Neural cell (in vitro differentiated cells): Measurements from ENCODE around the gene CTNNA1. TPM values are rescaled to one million over a fixed set of nuclear protein-coding genes. Genes with fewer than 3 reads are reported as not detected.

Experiments
- H2AFZ ChIP-seq: fragments of 200-600, 300-800 bp; sonication (generic), shearing (Covaris generic); 2 replicates; pipeline ENCODE4 v1.6.0; 2014; ENCODE audit warnings: low read depth, mild to moderate bottlenecking, antibody characterized with exemption, low read length, moderate library complexity
- H3F3A ChIP-seq: fragments of 200-600 bp; shearing (Covaris generic); 2 replicates; pipeline ENCODE4 v1.6.1; 2016; ENCODE audit warnings: mild to moderate bottlenecking, moderate library complexity, mixed read lengths, antibody characterized with exemption, low read length; ENCODE audit not compliant: insufficient read depth, poor library complexity, severe bottlenecking
- H3K27ac ChIP-seq: fragments of 200-600, 300-800 bp; sonication (generic), shearing (Covaris generic); 2 replicates; pipeline ENCODE4 v1.5.1; 2014; ENCODE audit warnings: mild to moderate bottlenecking, low read length, moderate library complexity
- H3K27me3 ChIP-seq: fragments of 300-800, 200-600 bp; sonication (generic), shearing (Covaris generic); 2 replicates; pipeline ENCODE4 v1.6.0; 2014; ENCODE audit warnings: mild to moderate bottlenecking, low read depth, low read length, moderate library complexity; ENCODE audit not compliant: insufficient read depth
- H3K36me3 ChIP-seq: fragments of 300-800, 200-600 bp; sonication (generic), shearing (Covaris generic); 2 replicates; pipeline ENCODE4 v1.5.1; 2014; ENCODE audit warnings: mild to moderate bottlenecking, antibody characterized with exemption, low read length, moderate library complexity; ENCODE audit not compliant: insufficient read depth
- H3K4me2 ChIP-seq: fragments of 300-800, 200-600 bp; sonication (generic), shearing (Covaris generic); 2 replicates; pipeline ENCODE4 v1.6.0; 2014; ENCODE audit warnings: mild to moderate bottlenecking, low read length
- H3K4me3 ChIP-seq: fragments of 300-800, 200-600 bp; sonication (generic), shearing (Covaris generic); 2 replicates; pipeline ENCODE4 v1.5.1; 2014; ENCODE audit warnings: mild to moderate bottlenecking, low read length, moderate library complexity
- H3K79me2 ChIP-seq: fragments of 200-600 bp; shearing (Covaris generic); replicated peaks from 2 replicates; pipeline ENCODE4 v1.6.0; 2014; ENCODE audit warnings: mild to moderate bottlenecking, low read length, moderate library complexity; ENCODE audit not compliant: insufficient read depth
- H3K9ac ChIP-seq: fragments of 300-800, 200-600 bp; sonication (generic), shearing (Covaris generic); 2 replicates; pipeline ENCODE4 v1.6.1; 2016; ENCODE audit warnings: mild to moderate bottlenecking, low read length, mixed read lengths
- H3K9me2 ChIP-seq: fragments of 200-600 bp; shearing (Covaris generic); 2 replicates; pipeline ENCODE4 v1.6.1; 2016; ENCODE audit warnings: mild to moderate bottlenecking, low read length, mixed read lengths; ENCODE audit not compliant: insufficient read depth
- H3K9me3 ChIP-seq: fragments of 200-600, 300-800 bp; sonication (generic), shearing (Covaris generic); 2 replicates; pipeline ENCODE4 v1.6.1; 2016; ENCODE audit warnings: mild to moderate bottlenecking, mixed run types, low read length, moderate library complexity, mixed read lengths
- H4K20me1 ChIP-seq: fragments of 200-600 bp; shearing (Covaris generic); 2 replicates; pipeline ENCODE4 v1.6.1; 2016; ENCODE audit warnings: mild to moderate bottlenecking, mixed run types; ENCODE audit not compliant: insufficient read depth
- CTCF ChIP-seq: fragments of 450-650 bp; IDR thresholded peaks from 2 replicates; pipeline ENCODE4 v1.5.1; 2014; ENCODE audit warnings: antibody characterized with exemption, mild to moderate bottlenecking, moderate library complexity; ENCODE audit not compliant: poor library complexity, severe bottlenecking
- EP300 ChIP-seq: fragments of 450-650 bp; conservative IDR thresholded peaks from 2 replicates; pipeline ENCODE4 v1.6.1; 2014; ENCODE audit warnings: antibody characterized with exemption, mild to moderate bottlenecking, moderate library complexity; ENCODE audit not compliant: poor library complexity, severe bottlenecking
- EZH2 ChIP-seq: fragments of 200-600, 300-800 bp; shearing (Covaris generic), sonication (generic); IDR thresholded peaks from 2 replicates; pipeline ENCODE4 v1.6.1; 2014; ENCODE audit warnings: antibody characterized with exemption, low read length, borderline replicate concordance, mild to moderate bottlenecking; ENCODE audit not compliant: insufficient read depth, poor library complexity, severe bottlenecking
- MXI1 ChIP-seq: fragments of 450-650 bp; conservative IDR thresholded peaks from 2 replicates; pipeline ENCODE4 v1.6.1; 2014; ENCODE audit warnings: antibody characterized with exemption, mild to moderate bottlenecking; ENCODE audit not compliant: poor library complexity, severe bottlenecking
- POLR2AphosphoS5 ChIP-seq: IDR thresholded peaks from 2 replicates; pipeline ENCODE4 v1.6.1; 2012
- RAD21 ChIP-seq: fragments of 450-650 bp; conservative IDR thresholded peaks from 2 replicates; pipeline ENCODE4 v1.6.1; 2014; ENCODE audit warnings: antibody characterized with exemption, mild to moderate bottlenecking, moderate library complexity
- REST ChIP-seq: IDR thresholded peaks from 2 replicates; pipeline ENCODE4 v1.6.1; 2012; ENCODE audit warnings: borderline replicate concordance
- SMC3 ChIP-seq: fragments of 450-650 bp; conservative IDR thresholded peaks from 2 replicates; pipeline ENCODE4 v1.6.1; 2014; ENCODE audit warnings: antibody characterized with exemption, mild to moderate bottlenecking, moderate library complexity; ENCODE audit not compliant: poor library complexity
- TAF1 ChIP-seq: IDR thresholded peaks from 2 replicates; pipeline ENCODE4 v1.6.1; 2012; ENCODE audit warnings: low read depth
- polyA plus RNA-seq: library from polyadenylated mRNA; depleted of rRNA; stranded (reverse); fragments of >200 nt; gene quantifications from 2 replicates; pipeline ENCODE4 v1.2.3, GENCODE V29; 2014

Gene CTNNA1
- polyA plus RNA-seq, 1 donor from 2014 or later, result 87.9 TPM

GRCh38 chr5:138947780-138948179 is 194.6 kb downstream of the CTNNA1 start:
- H3K27ac ChIP-seq, result no peak overlapping the region
- no peaks in the 10 kb centered on the region for H3K9me2 ChIP-seq
- H3K79me2 ChIP-seq, result no peaks in the 10 kb centered on the region
- H2AFZ ChIP-seq, result no peak overlapping the region
- no peaks in the 10 kb centered on the region for H4K20me1 ChIP-seq
- TF ChIP-seq TAF1 (no peak), RAD21 (no peak), EP300 (no peak), MXI1 (no peak), POLR2AphosphoS5 (no peak), CTCF (no peak), REST (no peak), EZH2 (no peak), SMC3 (no peak)
- no peak overlapping the region for H3K4me2 ChIP-seq
- H3K4me3 ChIP-seq, result no peak overlapping the region
- no peaks in the 10 kb centered on the region for H3K36me3 ChIP-seq
- no peaks in the 10 kb centered on the region for H3K9me3 ChIP-seq
- H3K9ac ChIP-seq, result no peak overlapping the region
- no peaks in the 10 kb centered on the region for H3F3A ChIP-seq
- no peaks in the 10 kb centered on the region for H3K27me3 ChIP-seq

DNA sequence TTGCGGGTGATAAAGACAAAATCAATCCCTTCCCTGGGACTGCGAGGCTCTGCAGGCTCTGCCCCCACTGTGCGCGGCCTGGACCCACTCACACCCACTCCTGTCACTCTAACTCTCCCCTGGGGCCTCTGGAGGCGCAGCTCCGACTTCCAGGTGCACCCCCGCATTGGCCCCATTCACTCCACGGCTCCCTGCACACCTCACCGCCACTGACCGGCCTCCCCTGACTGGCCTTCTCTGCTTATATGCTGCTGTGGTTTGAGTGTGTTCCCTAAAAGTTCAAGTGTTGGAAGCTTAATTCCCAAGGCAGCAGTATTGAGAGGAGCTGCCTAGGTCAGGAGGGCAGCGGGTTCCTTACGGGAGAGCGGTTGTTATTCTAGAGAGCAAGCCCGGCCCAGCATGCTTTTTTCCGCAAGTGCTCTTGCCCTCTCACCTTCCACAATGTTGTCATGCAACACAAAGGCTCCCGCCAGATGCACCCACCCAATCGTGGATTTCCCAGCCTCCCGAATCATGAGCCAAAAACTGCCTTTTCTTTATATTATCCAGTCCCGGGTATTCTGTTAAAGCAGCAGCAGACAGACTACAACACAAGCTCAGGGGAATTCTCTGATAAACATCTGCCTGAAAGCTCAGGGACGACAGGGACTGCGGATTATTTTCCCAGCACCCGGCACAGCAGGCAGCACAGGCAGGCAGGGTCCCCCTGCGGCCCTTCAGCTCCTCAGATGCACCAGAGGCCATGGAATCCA is 195.4 kb downstream of the CTNNA1 start:
- H3K9me3 ChIP-seq, result no peaks in the 10 kb centered on the region
- no peaks in the 10 kb centered on the region for H3F3A ChIP-seq
- no peak overlapping the region for H3K4me3 ChIP-seq
- H3K9me2 ChIP-seq, result no peaks in the 10 kb centered on the region
- no peak for TF ChIP-seq MXI1
- TF ChIP-seq EZH2, result no peak
- no peak for TF ChIP-seq RAD21
- TF ChIP-seq EP300, result no peak
- TF ChIP-seq POLR2AphosphoS5, result no peak
- TF ChIP-seq TAF1, result no peak
- TF ChIP-seq CTCF, result no peak
- no peak for TF ChIP-seq REST
- H2AFZ ChIP-seq, result no peak overlapping the region
- no peak overlapping the region for H3K4me2 ChIP-seq
- H3K27me3 ChIP-seq, result no peaks in the 10 kb centered on the region
- no peaks in the 10 kb centered on the region for H4K20me1 ChIP-seq
- H3K27ac ChIP-seq, result no peak overlapping the region
- H3K36me3 ChIP-seq, result no peaks in the 10 kb centered on the region
- H3K79me2 ChIP-seq, result no peaks in the 10 kb centered on the region
- no peak overlapping the region for H3K9ac ChIP-seq
